ENCODE measurements around the gene RAPGEF5.
A peak's percentile ranks its signal among the peaks of the same experiment; 100 is the strongest.

RAPGEF5 gene

DNA sequence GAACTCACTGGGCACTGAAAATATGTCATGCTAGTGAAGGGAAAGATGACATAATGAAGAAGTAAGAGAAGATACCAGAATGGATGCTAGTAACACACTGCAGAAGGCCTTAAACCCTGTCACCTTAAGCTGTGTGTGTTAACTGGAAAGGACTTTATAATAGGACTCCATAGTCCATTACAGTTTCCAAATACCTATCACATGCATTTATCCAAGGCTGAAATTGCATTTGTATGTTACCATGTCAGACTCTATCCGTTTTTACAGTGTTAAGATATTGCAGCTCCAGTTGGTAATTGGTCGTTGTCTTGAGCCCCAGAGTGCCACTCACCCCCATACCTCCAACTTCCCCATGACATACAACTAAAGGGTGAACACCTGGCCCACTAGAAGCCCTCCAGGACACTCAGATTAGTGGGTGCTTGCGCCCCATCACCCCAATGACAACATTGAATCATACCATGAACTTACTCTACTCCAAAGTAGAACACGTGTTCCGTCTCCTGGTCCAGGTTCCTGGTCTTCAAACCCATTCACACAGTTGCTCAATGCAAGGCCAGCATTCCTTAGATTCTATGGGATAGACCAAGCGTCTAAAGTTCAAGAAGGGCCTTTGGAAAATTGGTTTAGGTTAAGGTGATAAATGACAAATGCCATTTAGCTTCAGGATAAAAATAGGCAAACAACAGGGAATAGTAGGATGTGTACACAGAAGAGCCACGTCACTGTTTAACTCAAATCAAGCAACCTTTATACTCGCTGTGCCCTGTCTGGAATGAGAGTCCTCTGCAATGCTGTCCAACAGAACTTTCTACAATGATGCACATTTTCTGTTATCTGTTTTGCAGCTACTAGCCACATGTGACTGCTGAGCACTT is 2.1 kb upstream of the RAPGEF5 start:
- TF ChIP-seq, protein P1, sequence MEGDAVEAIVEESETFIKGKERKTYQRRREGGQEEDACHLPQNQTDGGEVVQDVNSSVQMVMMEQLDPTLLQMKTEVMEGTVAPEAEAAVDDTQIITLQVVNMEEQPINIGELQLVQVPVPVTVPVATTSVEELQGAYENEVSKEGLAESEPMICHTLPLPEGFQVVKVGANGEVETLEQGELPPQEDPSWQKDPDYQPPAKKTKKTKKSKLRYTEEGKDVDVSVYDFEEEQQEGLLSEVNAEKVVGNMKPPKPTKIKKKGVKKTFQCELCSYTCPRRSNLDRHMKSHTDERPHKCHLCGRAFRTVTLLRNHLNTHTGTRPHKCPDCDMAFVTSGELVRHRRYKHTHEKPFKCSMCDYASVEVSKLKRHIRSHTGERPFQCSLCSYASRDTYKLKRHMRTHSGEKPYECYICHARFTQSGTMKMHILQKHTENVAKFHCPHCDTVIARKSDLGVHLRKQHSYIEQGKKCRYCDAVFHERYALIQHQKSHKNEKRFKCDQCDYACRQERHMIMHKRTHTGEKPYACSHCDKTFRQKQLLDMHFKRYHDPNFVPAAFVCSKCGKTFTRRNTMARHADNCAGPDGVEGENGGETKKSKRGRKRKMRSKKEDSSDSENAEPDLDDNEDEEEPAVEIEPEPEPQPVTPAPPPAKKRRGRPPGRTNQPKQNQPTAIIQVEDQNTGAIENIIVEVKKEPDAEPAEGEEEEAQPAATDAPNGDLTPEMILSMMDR (conservative IDR thresholded peaks at IDR 0.05; ENCODE audit: control insufficient read depth, insufficient read depth, low read depth, low read length), result no peak
- DNase-seq (ENCODE audit: low read depth), result no peak
- no peak overlapping the region for H3K4me3 ChIP-seq (ENCODE audit: control insufficient read depth, low read depth, low read length)

DNA sequence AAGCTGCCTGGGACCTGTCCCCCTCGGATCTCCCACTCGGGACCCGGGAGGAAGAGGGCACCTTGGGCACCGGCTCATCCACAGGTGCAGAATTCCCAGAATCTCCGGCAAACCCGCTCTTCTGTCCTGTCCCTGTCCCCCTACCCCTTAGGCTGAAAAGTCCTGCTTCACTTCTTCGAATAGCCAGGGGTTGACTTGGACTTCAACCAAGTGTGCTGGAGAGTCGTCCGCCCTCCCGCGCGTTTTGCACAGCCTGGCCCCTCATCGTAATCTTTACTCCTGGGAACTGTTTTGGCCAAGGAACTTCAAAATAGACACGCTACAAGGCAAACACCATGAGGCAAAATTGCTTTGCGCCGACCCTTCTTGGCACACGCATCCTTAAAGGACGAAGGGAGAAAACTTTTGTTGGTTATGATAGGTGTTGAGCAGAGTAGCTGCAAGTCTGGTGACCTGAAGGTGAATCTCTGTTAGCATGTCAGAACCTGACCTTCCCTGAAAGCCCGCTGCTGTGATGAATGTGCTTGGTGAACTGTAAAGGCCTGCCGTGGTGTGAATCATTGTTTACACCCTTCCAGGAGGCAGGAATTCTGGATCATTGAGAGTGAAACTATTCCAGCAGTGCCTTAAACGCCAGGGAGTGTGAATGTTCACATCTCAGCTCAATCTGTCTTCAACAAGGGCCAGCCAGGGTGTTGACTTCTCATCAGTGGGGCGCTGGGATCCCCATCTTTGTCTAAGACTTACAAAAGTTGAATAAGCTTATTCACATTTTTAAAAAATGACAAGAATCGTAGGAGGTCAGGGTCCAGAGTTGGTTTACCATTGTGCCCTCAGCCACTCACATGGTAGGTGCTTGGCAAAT is 589 bp upstream of the RAPGEF5 start:
- no peak overlapping the region for H3K4me3 ChIP-seq (ENCODE audit: control insufficient read depth, low read depth, low read length)
- peak; percentile 18 for DNase-seq (ENCODE audit: low read depth)
- TF ChIP-seq, protein P1 (conservative IDR thresholded peaks at IDR 0.05; ENCODE audit: control insufficient read depth, insufficient read depth, low read depth, low read length), result no peak

DNA sequence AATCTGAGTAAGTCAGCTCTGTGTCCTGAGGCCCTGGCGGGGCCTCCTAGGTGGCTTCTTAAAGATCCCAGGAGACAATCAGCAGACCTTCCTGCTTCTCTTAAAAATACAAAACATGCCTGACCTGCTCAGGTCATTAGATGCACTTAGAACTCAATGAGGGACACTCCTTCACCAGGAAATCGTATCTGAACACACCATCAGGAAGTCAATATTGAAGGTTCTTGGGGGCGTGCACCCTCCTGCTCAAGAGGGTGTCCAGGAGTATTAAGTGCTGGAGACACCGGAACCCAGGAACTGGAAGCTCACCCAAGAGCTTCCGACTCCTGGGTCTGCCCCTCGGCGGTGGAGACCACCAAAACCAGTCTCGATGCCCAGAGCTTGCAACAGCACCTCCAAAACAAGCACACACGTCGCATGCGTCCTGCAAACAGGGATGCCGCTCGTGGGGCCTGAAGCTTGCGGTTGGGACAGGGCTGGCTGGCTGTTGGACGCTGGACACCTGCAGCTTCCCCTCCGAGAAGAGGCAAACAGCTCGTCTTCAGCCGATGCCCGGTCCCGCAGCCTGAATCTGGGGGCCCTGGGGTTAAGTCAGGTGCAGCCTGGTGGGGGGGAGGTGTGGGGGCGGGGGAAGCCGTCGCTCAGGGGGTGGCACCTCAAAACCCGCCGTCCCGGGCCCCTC is 803 bp downstream of the RAPGEF5 start:
- H3K4me3 ChIP-seq (ENCODE audit: control insufficient read depth, low read depth, low read length), result no peak overlapping the region
- no peak for DNase-seq (ENCODE audit: low read depth)
- TF ChIP-seq, protein P1 (conservative IDR thresholded peaks at IDR 0.05; ENCODE audit: control insufficient read depth, insufficient read depth, low read depth, low read length), result no peak

DNA sequence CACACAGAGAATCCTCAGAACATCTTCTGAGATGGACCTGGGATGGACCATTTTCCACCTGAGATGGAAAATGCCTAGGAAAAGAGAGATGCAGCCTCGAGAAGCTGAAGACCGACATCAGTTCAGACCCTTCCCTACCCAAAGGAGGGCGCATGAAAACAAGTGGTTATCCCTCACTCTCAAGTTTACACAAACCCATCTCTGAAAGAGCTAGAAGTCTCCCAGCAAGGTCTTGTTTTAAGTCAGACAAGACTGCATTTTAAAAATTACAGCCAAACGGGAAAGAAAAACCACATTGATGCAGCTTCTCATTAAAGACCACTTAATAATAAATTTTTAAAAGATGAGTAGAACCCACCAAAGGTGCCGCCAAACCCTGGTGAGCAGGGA is 1.3 kb downstream of the RAPGEF5 start:
- TF ChIP-seq, protein P1 (conservative IDR thresholded peaks at IDR 0.05; ENCODE audit: control insufficient read depth, insufficient read depth, low read depth, low read length), result no peak
- no peak overlapping the region for H3K4me3 ChIP-seq (ENCODE audit: control insufficient read depth, low read depth, low read length)
- DNase-seq (ENCODE audit: low read depth), result no peak

DNA sequence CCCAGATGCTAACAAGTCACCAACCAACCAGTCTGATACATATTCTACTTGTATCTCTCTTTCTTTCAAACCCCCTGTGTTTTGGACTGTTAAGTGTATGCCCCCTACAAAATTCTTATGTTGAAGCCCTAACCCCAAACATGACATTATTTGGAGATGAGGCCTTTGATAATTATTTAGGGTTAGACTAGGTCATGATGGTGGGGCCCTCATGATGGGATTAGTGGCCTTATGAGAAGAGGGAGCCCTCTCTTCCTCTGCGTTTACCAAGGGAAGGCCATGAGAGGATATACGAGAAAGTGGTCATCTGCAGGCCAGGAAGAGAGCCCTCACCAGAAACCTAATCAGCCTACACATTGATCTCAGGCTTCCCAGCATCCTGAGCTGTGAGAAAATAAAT is 2.5 kb downstream of the RAPGEF5 start:
- H3K4me3 ChIP-seq (ENCODE audit: control insufficient read depth, low read depth, low read length), result no peak overlapping the region
- no peak for DNase-seq (ENCODE audit: low read depth)
- TF ChIP-seq, protein P1 (conservative IDR thresholded peaks at IDR 0.05; ENCODE audit: control insufficient read depth, insufficient read depth, low read depth, low read length), result no peak

DNA sequence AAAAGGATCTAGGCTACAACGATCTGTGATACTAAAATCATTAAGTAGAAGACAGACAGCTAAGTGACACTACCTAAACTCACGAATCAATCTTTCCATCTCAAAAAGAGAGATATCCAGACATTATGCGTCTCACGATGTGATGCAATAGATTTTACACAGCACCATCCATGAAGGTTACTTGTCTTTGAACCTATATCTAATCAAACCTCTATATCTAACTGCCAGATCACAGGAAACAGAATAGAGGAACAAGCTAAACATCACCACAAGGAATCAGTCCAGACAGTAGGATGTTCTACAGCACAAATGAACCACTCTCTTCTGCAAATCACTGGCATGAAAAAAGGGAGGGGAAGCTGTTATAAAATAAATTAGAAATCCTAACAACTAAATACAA is 4.1 kb downstream of the RAPGEF5 start:
- TF ChIP-seq, protein P1 (conservative IDR thresholded peaks at IDR 0.05; ENCODE audit: control insufficient read depth, insufficient read depth, low read depth, low read length), result no peak
- DNase-seq (ENCODE audit: low read depth), result no peak

More for the DNA sequence above, 4.1 kb downstream of the RAPGEF5 start:
- no peak overlapping the region for H3K4me3 ChIP-seq (ENCODE audit: control insufficient read depth, low read depth, low read length)
